ENCODE measurements around the gene C5orf15. TPM values are rescaled to one million over a fixed set of nuclear protein-coding genes. Genes with fewer than 3 reads are reported as not detected.

C5orf15 gene
- total and polyA plus RNA-seq, 8 donors: 2.9 to 77.8 (median 22.3) TPM

DNA sequence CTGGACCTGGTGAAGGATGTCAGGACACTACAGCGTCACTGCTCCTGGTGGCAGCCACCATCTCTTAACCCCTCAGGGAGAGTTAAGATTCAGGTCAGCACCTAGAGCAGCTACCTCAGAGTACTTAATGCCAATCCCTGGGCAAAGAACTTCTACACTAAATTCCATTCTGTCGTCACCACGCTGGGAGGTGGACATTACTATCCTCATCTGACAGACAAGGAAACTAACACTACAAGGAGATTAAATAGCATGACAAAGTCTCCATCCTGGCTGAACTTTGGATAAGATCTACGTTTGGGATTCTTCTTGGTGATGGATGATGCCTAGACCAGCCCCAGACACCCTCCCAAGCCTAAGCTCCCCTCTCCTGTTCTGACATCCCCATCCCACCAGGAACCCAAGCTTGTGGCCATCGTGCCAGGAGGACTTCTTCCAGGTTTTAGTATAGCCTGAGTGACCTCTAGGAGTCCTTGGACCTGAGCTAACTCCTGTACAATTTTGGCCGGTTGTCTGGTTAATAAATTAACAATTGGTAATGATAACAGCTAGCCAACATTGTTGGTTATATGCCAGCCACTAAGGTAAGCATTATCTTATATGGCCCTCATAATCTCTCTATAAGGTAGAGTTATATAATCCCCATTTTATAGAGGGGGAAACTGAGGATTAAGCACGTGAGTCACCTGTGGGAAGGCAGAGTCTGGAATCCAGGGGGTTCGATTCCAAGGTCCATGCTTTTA lies 54.8 kb downstream of the C5orf15 start:
- TF ChIP-seq POLR2AphosphoS5 (IDR thresholded peaks at IDR 0.05): no peak
- TF ChIP-seq EP300 (IDR thresholded peaks at IDR 0.05): no peak
- no peak for TF ChIP-seq POLR2A (IDR thresholded peaks at IDR 0.05)
- no peak for TF ChIP-seq CTCF (IDR thresholded peaks at IDR 0.05)
- intact Hi-C loops (cut with DNase I; ENCODE audit: low total_unique reads): no loop called here
- no peak overlapping the region for H3K27ac ChIP-seq
- no peak overlapping the region for H3K4me3 ChIP-seq
- H3K9me3 ChIP-seq: no peaks in the 10 kb centered on the region
- H3K27me3 ChIP-seq: no peaks in the 10 kb centered on the region
- peak in 1 of 2 donors; percentile 33 for DNase-seq
- no peaks in the 10 kb centered on the region for H3K36me3 ChIP-seq
- H3K4me1 ChIP-seq: peaks cover 13 to 28% (median 14%) of the 10 kb centered on the region in 4 donors
- 37 to 70% (median 51%) methylated on average over 8 of the region's 8 CpGs for WGBS, 5 donors

DNA sequence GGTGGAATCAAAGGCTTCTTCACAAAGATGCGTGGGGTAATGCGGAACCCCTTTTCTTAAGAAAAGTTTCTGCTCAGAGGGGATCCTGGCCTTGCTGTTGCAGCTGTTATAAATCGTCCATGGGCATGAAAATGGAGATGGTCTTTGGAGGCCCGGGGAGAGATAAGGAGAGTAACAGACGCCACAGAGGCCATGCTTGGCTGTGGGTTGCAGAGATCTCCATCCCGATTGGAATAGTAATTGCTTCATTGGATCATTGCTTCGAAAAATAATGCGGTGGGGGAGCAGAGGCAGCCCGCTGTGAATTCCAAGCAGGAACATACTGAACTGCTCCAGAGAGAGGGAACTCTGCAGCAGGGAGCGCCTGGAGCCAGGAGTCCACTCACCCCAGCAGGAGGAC lies 55.5 kb downstream of the C5orf15 start:
- 52 to 84% (median 68%) methylated on average over 9 to 10 of the region's 10 CpGs for WGBS, 5 donors
- no peak overlapping the region for H3K4me3 ChIP-seq
- TF ChIP-seq EP300 (IDR thresholded peaks at IDR 0.05) (no peak), POLR2A (IDR thresholded peaks at IDR 0.05) (no peak), POLR2AphosphoS5 (IDR thresholded peaks at IDR 0.05) (no peak), CTCF (IDR thresholded peaks at IDR 0.05) (no peak)
- no peaks in the 10 kb centered on the region for H3K9me3 ChIP-seq
- peaks cover 13 to 28% (median 14%) of the 10 kb centered on the region in 4 donors for H3K4me1 ChIP-seq
- H3K27ac ChIP-seq: no peak overlapping the region
- DNase-seq: no peak
- no peaks in the 10 kb centered on the region for H3K27me3 ChIP-seq
- intact Hi-C loops (cut with DNase I; ENCODE audit: low total_unique reads): no loop called here
- no peaks in the 10 kb centered on the region for H3K36me3 ChIP-seq

DNA sequence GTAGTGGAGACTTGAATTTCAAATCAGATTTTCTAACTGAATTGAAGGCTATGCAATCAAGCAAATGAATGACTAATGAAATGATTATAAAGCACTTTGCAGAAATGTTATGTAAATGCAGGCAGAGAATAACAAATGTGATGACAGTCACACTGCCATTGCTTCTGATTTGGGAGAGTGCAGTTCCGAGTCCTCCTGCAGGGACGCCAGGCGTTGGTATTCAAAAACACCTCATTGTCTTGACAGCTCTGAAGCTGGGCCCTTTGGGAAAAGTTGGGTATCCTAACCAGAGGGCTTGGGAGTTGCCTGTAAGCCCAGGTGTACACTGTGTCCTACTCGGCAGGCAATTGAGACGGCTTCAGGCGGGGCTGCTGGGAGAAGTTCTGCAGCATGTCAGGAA lies 57.9 kb downstream of the C5orf15 start:
- Histone ChIP-seq H3K4me3 (no peak overlapping the region), H3K27ac (no peak overlapping the region), H3K4me1 (peaks cover 0 to 21% (median 8%) of the 10 kb centered on the region in 4 donors), H3K36me3 (no peaks in the 10 kb centered on the region), H3K27me3 (no peaks in the 10 kb centered on the region), H3K9me3 (no peaks in the 10 kb centered on the region)
- intact Hi-C loops (cut with DNase I; ENCODE audit: low total_unique reads): no loop called here
- DNase-seq: no peak
- TF ChIP-seq POLR2A (IDR thresholded peaks at IDR 0.05): no peak
- TF ChIP-seq CTCF (IDR thresholded peaks at IDR 0.05): no peak
- no peak for TF ChIP-seq POLR2AphosphoS5 (IDR thresholded peaks at IDR 0.05)
- no peak for TF ChIP-seq EP300 (IDR thresholded peaks at IDR 0.05)
- WGBS, 5 donors: 77 to 93% (median 84%) methylated on average over 6 of the region's 6 CpGs

DNA sequence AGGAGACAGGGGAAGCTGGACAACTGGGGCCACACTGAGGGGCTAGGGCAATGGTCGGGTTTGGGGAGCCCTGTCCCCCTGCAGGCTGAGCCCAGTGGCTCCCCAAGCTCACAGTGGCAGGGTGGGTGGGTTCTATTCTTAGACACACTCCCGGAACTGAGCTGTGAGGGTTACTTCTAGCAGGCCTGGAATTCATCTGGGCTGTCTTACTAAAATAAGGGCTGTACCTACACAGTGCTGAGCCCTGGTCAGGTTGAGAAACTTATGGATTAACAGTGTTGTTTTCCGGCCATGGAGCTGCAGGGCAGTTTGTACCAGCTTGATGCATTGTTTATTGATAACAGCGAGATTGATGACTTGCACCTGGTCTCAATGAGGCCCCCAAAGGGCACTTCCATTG lies 58.8 kb downstream of the C5orf15 start:
- no peak for TF ChIP-seq CTCF (IDR thresholded peaks at IDR 0.05)
- TF ChIP-seq POLR2A (IDR thresholded peaks at IDR 0.05): no peak
- TF ChIP-seq POLR2AphosphoS5 (IDR thresholded peaks at IDR 0.05): no peak
- TF ChIP-seq EP300 (IDR thresholded peaks at IDR 0.05): no peak
- no peaks in the 10 kb centered on the region for H3K9me3 ChIP-seq
- H3K4me3 ChIP-seq: no peak overlapping the region
- no peak overlapping the region for H3K27ac ChIP-seq
- H3K4me1 ChIP-seq: peaks cover 0 to 20% (median 8%) of the 10 kb centered on the region in 4 donors
- intact Hi-C loops (cut with DNase I; ENCODE audit: low total_unique reads): no loop called here
- no peak for DNase-seq
- no peaks in the 10 kb centered on the region for H3K36me3 ChIP-seq
- 75 to 87% (median 81%) methylated on average over 4 of the region's 4 CpGs for WGBS, 5 donors
- no peaks in the 10 kb centered on the region for H3K27me3 ChIP-seq

Data from stomach (tissue), 9 donors.